HG03108 (cell line): ENCODE results near the gene RNASEH2B.

ENCODE experiments used
- ATAC-seq: cut with Tn5 transposase; IDR thresholded peaks from one replicate; pipeline ENCODE4 v1.9.1; 2021; ENCODE audit warnings: moderate library complexity; ENCODE audit not compliant: unreplicated experiment

The RNASEH2B gene

DNA sequence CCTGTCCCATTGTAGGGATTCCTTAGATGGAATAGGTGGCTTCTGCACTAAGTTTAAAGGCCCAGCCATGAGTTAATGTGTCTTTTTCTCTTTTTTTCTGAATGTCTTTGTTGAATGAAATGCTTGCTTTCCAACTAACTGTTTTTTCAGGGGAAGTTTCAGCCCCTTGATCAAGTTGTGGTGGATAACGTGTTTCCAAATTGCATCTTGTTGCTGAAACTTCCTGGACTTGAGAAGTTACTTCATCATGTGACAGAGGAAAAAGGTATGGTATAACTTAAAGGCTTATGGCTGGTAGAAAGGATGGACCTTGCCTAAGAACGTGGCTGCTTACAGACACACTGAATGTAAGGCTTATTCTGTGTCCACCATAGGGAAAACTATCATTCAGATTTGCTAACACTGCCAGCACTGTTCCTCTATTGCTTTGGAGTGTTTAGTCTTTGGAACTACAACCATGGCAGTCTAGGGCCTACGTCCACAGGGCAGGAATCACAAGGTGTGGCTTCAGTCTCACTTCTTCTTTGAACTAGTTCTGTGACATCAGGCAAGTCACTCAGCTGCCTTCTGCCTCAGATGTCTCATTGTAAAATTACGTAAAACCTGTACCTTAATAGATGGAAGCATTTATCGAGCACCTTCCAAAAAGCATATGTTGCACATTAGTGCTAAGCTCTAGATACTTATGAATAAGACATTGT is 25.3 kb downstream of the RNASEH2B start:
- no peak for ATAC-seq

DNA sequence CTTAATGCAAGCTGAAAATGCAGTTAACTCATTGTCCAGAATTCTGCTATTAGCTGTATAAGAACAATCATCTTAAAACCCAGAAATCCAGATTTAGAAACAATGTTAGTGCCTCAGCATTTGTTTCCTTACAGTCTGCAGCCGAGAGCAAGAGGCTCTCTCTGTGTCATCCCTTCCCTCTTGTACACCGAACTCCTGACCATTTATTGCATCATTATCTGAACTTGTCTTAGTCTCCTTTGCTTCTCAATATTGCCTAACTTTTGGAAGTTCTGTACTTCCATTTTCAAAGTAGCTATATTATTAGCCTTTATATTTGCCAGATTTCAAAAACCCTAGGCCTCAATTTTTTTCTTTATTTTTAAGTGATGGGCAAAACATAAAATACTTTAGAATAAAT is 27.1 kb downstream of the RNASEH2B start:
- ATAC-seq, result no peak

GRCh38 chr13:50940509-50940908 is 30.9 kb downstream of the RNASEH2B start:
- ATAC-seq, result no peak

GRCh38 chr13:50941146-50941545 is 31.6 kb downstream of the RNASEH2B start:
- ATAC-seq, result no peak

GRCh38 chr13:50942630-50943311 is 33.2 kb downstream of the RNASEH2B start:
- ATAC-seq, result no peak

GRCh38 chr13:50945669-50946068 is 36.1 kb downstream of the RNASEH2B start:
- no peak for ATAC-seq

- ATAC-seq, result no peak
These were observed 39.0 kb downstream of the RNASEH2B start for GRCh38 chr13:50948601-50949000.

DNA sequence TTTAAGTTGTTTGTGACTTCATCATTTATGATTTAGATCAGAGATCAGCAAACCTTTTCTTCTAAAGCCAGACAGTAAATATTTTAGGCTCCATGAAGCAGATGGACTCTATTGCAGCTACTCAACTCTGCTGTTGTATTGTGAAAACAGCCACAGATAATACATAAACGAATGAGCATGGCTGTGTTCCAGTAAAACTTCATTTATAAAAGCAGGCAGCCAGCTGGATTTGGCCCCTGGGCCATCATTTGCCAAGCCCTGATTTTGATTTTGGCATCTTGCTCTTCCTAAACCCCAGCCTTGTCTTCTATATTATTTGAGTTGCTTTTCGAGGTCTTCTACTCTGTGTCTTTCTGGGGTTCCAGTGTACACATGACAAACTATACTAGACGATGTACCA is 41.3 kb downstream of the RNASEH2B start:
- no peak for ATAC-seq

DNA sequence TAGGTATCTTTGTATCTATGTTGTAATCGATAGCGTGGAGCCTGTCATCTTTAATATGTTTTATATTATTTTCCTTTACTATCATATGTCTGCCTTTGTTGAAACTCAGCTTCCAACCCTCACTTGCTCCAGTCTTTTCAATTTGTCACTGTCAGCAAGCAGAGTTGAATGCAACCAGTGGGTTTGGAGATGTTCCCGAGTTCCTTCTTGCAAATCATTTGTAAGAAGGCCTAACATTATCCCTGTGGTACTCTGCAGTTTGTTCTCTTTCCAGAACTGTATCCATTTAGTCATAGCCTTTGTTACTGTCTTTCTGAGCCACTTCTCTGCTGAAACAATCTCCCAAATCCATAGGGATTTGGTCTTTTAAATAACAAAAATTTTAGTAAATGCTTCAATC is 41.8 kb downstream of the RNASEH2B start:
- no peak for ATAC-seq

DNA sequence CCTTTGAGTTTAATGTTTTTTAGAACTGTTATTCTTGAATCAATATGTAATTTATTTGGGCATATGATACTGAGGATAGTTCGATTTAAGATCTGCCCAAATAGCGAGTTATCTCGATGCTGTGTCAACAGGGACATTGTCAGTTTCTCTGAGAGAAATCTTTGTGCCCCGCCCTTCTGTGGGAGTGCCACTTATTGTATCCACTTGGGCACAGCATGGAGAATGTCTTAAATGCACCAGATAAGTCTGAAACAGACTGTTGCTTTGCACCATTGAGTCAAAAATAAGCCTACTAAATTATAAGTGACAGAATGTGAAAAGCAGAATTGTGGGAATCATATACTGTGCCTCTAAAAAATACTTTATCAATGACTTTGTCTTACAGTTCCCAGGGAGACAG is 45.6 kb downstream of the RNASEH2B start:
- no peak for ATAC-seq

DNA sequence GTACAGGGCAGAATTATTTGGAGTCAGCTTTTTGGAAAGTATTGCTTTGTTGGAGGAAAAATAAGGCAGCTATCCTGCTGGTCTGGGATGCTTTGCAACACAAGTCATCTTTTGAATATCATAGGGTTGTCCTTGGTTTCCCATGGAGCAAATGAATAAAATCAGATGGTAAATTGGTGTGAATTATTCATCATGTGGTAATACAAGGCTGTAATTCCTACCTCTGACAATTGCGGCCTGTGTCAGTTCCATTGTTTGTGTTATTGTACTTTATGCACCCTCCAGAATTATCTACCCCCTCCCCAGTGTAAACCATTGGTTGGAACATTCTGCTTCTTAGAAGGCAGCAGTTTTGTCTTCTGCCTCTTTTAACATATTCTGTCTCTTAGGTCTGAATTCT is 46.2 kb downstream of the RNASEH2B start:
- ATAC-seq, result no peak

DNA sequence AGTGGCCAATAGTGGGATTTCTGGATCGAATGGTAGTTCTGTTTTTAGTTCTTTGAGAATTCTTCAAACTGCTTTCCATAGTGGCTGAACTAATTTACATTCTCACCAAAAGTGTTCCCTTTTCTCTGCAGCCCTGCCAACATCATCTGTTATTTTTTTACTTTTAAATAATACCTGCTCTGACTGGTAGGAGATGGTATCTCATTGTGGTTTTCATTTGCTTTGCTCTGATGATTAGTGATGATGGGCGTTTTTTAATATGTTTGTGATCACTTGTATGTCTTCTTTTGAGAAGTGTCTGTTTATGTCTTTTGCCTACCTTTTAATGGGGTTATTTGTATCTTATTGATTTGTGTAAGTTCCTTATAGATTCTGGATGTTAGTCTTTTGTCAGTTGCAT is 48.0 kb downstream of the RNASEH2B start:
- no peak for ATAC-seq

GRCh38 chr13:50969691-50970090 is 60.1 kb downstream of the RNASEH2B start:
- ATAC-seq, result no peak

GRCh38 chr13:50970956-50971355 is 61.4 kb downstream of the RNASEH2B start:
- ATAC-seq, result no peak

DNA sequence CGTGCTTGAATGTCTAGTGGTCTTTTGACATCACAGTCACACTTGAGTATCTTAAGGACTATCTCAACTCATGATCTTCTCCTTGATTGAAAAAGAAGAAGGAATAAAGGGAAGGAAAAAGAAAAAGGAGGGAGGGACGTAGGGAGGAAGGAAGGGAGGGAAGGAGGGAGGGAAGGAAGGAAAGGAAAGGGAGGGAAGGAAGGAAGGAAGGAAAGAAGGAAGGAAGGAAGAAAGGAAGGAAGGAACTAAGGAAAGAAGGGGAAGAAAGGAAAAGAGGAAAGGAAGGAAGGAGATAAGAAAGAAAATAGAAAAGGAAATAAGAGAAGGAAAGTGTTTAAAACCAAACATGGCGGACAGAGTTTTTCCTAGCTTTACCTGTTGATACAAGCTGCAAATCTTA is 64.7 kb downstream of the RNASEH2B start:
- ATAC-seq, result no peak

DNA sequence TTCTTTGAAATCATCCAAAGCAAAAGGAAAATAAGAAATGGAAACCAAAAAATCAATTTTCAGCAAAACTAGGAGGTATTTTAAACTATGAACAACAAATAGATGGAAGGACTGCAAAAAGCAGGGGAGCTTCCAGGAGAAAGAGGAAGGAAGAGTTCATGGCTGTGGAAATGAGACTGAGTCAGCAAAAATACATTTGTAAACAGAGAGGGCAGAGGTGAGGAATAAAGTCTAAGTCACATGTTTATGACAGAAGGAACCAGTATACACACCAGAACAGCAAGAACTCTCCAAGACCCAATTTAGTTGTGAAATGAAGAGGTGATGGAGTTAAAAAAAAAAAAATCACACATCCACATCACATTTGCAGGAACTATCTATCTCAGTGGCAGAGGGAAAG is 69.6 kb downstream of the RNASEH2B start:
- no peak for ATAC-seq

GRCh38 chr13:50981686-50982085 is 72.1 kb downstream of the RNASEH2B start:
- ATAC-seq, result no peak

DNA sequence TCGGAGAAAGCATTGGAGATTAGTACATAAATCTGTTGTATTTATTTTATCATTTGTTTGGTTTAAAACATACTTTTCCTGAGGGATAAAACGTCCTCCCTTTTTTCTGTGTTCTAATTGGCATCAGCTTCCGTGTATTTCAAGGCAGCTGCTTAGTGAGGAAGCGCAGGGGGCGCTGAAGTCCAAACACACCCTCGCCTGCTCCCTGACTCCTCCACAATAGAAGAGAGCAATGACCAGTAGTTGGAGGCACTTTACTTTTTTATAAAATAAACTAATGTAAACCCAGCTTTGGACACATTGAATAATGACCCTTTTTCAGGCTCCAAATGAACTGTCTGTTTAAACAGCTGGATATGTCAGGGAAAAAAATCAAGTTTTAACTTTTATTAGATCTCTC is 79.9 kb downstream of the RNASEH2B start:
- ATAC-seq, result no peak

GRCh38 chr13:50990065-50990817 is 80.7 kb downstream of the RNASEH2B start:
- ATAC-seq, result no peak

DNA sequence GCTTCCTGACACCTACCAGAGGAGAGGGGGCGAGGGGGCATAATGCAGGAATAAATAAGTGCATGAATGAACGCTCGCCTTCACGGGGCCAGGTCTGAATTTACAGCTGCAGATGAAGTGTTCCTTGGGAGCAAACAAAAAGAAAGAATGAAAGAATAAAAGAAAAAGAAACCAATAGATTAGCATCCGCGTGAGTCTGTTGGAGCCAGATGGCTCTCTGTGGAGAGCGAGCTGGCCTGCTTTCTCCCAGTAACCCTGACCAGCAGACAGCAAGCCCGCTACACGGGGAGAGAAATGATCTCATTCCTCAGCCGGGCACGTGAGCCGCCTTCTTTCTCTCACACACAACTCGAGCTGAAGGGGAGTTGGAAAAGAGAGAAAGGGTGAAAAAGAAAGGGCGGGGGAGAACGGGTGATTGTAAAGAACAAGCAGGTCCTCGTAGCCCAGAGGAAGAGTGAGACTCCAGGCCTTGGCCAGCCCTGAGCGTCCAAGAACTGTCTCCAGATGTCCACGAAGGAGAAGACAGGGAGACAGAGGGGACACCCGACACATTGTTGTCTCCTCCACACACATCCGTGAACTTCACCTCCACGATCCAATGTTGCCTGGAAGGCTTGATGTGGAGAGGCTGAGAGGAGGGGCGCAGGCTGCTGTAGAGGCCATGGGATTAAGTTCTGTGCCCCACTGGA is 81.4 kb downstream of the RNASEH2B start:
- no peak for ATAC-seq
